ENCODE data around the gene GBX2. TPM values are rescaled to one million over a fixed set of nuclear protein-coding genes. Genes with fewer than 3 reads are reported as not detected.

The GBX2 gene
- total and polyA plus RNA-seq, 10 of the 15 experiments (the other 5 are each of a cell fraction or from before 2014, with no cell fraction given), result not detected

DNA sequence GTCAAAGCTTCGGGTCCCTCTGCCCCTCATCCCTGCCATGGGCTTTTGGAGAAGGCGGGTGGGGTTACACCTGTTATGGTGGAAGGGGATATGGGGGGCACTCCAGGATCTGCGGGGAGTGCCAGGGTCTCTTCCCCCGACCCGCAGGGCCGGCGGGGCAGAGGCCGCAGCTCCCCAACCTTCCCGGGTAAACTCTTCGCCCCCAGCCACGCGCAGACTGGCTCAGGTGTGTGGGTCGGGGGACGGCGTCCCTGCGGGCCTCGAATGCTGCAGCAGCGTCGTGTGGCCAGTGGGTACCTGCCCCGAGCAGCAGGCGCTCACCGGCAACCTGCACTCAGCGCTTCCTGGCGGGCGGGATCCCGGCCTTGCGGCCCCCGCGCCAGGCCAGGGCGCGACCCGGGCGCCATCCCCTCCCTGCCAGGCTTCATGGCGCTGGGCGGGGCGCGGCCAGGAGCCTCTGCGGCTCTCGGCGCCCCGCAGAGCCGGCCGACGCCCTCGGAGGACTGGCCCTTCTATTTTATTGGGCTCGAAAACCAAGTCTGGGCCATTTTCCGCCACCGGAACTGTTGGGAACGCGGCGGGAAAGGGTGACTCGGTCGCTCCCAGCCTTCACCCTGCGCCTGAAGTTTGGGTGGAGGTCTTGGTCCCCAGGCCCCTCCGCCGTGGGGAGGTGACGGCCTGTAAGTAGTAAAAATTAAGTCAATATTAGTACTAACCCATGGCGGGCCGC, 4.5 kb downstream of the GBX2 start:
- H4K20me1 ChIP-seq (ENCODE audit: control insufficient read depth, insufficient read depth), result no peaks in the 10 kb centered on the region
- no peaks in the 10 kb centered on the region for H3K79me2 ChIP-seq (ENCODE audit: control insufficient read depth, insufficient read depth, low read length)
- 46% methylated on average over 45 of the region's 59 CpGs for WGBS (ENCODE audit: insufficient coverage, insufficient replicate concordance, low lambda C conversion rate, missing lambda C conversion rate)
- ATAC-seq (no peak), DNase-seq (ENCODE audit: low read depth, low spot score) (no peak), FAIRE-seq (no peak)
- intact Hi-C loops (cut with micrococcal nuclease; ENCODE audit: unreplicated experiment) (no loop called here), in situ Hi-C loops (cut with MboI) (no loop called here)
- ChIA-PET CTCF (no interaction called here), POLR2A (no interaction called here), SMC1A (ENCODE audit: uncharacterized antibody, unreplicated experiment) (no interaction called here), RAD21 (ENCODE audit: unreplicated experiment) (no interaction called here)
- H3K4me3 ChIP-seq, result no peak overlapping the region
- no peaks in the 10 kb centered on the region for H3K4me1 ChIP-seq (ENCODE audit: control insufficient read depth, insufficient read depth, low read length)
- peaks cover 2% of the 10 kb centered on the region; the same call in 2 of the 3 replicates for H3K9me3 ChIP-seq (replicated peaks; ENCODE audit: control insufficient read depth, insufficient read depth, low read length)
- H2AFZ ChIP-seq (ENCODE audit: control insufficient read depth, low read depth, low read length), result no peak overlapping the region
- H3K27me3 ChIP-seq (replicated peaks in 1 of 2; ENCODE audit: control insufficient read depth in 2 of 2, insufficient read depth in 2 of 2, low read length in 1 of 2), result peaks cover 3 to 10% of the 10 kb centered on the region in 2 experiments; a peak in 3 of 4 replicates
- H3K36me3 ChIP-seq (ENCODE audit: control insufficient read depth in 2 of 2, insufficient read depth in 2 of 2, low read length in 1 of 2), result no peaks in the 10 kb centered on the region
- no peak overlapping the region for H3K4me2 ChIP-seq (ENCODE audit: control insufficient read depth, insufficient read depth)
- BruUV-seq (replicated peaks), result no TSS peak
- H3K9ac ChIP-seq (ENCODE audit: control insufficient read depth, insufficient read depth, low read length), result no peak overlapping the region
- TF ChIP-seq IKZF2 (IDR thresholded peaks at IDR 0.05) (no peak), FOXK2 (IDR thresholded peaks at IDR 0.05) (no peak), JUND (IDR thresholded peaks at IDR 0.05; ENCODE audit: low read depth, low read length) (no peak), EGR1 (IDR thresholded peaks at IDR 0.05; ENCODE audit: borderline replicate concordance in 1 of 2, low read depth in 2 of 2, low read length in 2 of 2) (no peak), CEBPB (IDR thresholded peaks at IDR 0.05; ENCODE audit: borderline replicate concordance in 1 of 2, low read depth in 2 of 2, low read length in 2 of 2) (no peak), RB1 (IDR thresholded peaks at IDR 0.05; ENCODE audit: borderline replicate concordance) (no peak), STAT3 (IDR thresholded peaks at IDR 0.05; ENCODE audit: low read depth, low read length) (no peak), HDAC2 (IDR thresholded peaks at IDR 0.05) (no peak), BMI1 (IDR thresholded peaks at IDR 0.05; ENCODE audit: borderline replicate concordance) (no peak), ESRRA (IDR thresholded peaks at IDR 0.05; ENCODE audit: low read length) (no peak), MXI1 (IDR thresholded peaks at IDR 0.05; ENCODE audit: low read depth, low read length) (no peak), EP300 (IDR thresholded peaks at IDR 0.05; ENCODE audit: borderline replicate concordance in 1 of 2, control insufficient read depth in 1 of 2, low read depth in 2 of 2, low read length in 2 of 2) (no peak)
- TF ChIP-seq, protein P1, sequence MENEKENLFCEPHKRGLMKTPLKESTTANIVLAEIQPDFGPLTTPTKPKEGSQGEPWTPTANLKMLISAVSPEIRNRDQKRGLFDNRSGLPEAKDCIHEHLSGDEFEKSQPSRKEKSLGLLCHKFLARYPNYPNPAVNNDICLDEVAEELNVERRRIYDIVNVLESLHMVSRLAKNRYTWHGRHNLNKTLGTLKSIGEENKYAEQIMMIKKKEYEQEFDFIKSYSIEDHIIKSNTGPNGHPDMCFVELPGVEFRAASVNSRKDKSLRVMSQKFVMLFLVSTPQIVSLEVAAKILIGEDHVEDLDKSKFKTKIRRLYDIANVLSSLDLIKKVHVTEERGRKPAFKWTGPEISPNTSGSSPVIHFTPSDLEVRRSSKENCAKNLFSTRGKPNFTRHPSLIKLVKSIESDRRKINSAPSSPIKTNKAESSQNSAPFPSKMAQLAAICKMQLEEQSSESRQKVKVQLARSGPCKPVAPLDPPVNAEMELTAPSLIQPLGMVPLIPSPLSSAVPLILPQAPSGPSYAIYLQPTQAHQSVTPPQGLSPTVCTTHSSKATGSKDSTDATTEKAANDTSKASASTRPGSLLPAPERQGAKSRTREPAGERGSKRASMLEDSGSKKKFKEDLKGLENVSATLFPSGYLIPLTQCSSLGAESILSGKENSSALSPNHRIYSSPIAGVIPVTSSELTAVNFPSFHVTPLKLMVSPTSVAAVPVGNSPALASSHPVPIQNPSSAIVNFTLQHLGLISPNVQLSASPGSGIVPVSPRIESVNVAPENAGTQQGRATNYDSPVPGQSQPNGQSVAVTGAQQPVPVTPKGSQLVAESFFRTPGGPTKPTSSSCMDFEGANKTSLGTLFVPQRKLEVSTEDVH (IDR thresholded peaks at IDR 0.05; ENCODE audit: low read depth, partially characterized antibody), result no peak
- TF ChIP-seq, protein P2, sequence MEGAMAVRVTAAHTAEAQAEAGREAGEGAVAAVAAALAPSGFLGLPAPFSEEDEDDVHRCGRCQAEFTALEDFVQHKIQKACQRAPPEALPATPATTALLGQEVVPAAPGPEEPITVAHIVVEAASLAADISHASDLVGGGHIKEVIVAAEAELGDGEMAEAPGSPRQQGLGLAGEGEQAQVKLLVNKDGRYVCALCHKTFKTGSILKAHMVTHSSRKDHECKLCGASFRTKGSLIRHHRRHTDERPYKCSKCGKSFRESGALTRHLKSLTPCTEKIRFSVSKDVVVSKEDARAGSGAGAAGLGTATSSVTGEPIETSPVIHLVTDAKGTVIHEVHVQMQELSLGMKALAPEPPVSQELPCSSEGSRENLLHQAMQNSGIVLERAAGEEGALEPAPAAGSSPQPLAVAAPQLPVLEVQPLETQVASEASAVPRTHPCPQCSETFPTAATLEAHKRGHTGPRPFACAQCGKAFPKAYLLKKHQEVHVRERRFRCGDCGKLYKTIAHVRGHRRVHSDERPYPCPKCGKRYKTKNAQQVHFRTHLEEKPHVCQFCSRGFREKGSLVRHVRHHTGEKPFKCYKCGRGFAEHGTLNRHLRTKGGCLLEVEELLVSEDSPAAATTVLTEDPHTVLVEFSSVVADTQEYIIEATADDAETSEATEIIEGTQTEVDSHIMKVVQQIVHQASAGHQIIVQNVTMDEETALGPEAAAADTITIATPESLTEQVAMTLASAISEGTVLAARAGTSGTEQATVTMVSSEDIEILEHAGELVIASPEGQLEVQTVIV (IDR thresholded peaks at IDR 0.05; ENCODE audit: borderline replicate concordance, partially characterized antibody), result no peak
- TF ChIP-seq, protein P3, sequence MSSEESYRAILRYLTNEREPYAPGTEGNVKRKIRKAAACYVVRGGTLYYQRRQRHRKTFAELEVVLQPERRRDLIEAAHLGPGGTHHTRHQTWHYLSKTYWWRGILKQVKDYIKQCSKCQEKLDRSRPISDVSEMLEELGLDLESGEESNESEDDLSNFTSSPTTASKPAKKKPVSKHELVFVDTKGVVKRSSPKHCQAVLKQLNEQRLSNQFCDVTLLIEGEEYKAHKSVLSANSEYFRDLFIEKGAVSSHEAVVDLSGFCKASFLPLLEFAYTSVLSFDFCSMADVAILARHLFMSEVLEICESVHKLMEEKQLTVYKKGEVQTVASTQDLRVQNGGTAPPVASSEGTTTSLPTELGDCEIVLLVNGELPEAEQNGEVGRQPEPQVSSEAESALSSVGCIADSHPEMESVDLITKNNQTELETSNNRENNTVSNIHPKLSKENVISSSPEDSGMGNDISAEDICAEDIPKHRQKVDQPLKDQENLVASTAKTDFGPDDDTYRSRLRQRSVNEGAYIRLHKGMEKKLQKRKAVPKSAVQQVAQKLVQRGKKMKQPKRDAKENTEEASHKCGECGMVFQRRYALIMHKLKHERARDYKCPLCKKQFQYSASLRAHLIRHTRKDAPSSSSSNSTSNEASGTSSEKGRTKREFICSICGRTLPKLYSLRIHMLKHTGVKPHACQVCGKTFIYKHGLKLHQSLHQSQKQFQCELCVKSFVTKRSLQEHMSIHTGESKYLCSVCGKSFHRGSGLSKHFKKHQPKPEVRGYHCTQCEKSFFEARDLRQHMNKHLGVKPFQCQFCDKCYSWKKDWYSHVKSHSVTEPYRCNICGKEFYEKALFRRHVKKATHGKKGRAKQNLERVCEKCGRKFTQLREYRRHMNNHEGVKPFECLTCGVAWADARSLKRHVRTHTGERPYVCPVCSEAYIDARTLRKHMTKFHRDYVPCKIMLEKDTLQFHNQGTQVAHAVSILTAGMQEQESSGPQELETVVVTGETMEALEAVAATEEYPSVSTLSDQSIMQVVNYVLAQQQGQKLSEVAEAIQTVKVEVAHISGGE (CRISPR knock-in tag; IDR thresholded peaks at IDR 0.05), result no peak
- no peak overlapping the region for H3K27ac ChIP-seq (ENCODE audit: control insufficient read depth, insufficient read depth)

Measured in GM12878 (cell line).